Ascending aorta (tissue), 2 donors: ENCODE data around the gene UQCR10. TPM values are rescaled to one million over a fixed set of nuclear protein-coding genes. Genes with fewer than 3 reads are reported as not detected.

Source experiments
- DNase-seq, 2 donors: peaks; one replicate each; pipeline ENCODE4 v3.0.0-alpha.2; 2019; ENCODE audit warnings: low spot score in 2 of 2
- H3K27ac ChIP-seq, 2 donors: fragments of 200-600 bp; sonication (generic); one replicate each; pipeline ENCODE4 v1.5.1; 2016 to 2017; ENCODE audit warnings: mild to moderate bottlenecking in 1 of 2
- H3K27me3 ChIP-seq: fragments of 200-600 bp; sonication (generic); one replicate; pipeline ENCODE4 v1.5.1; 2017
- H3K36me3 ChIP-seq, 2 donors: fragments of 200-600 bp; sonication (generic); one replicate each; pipeline ENCODE4 v1.5.1; 2016
- H3K4me1 ChIP-seq, 2 donors: fragments of 200-600 bp; sonication (generic); one replicate each; pipeline ENCODE4 v1.5.1; 2016 to 2017; ENCODE audit warnings: mild to moderate bottlenecking in 1 of 2
- H3K4me3 ChIP-seq, 2 donors: fragments of 200-600 bp; sonication (generic); one replicate each; pipeline ENCODE4 v1.5.1; 2016 to 2017; ENCODE audit warnings: mild to moderate bottlenecking in 1 of 2
- H3K9me3 ChIP-seq, 2 donors: fragments of 200-600 bp; sonication (generic); one replicate each; pipeline ENCODE4 v1.5.1; 2016
- intact Hi-C: fragments of 100-400 bp; cut with DNase I; formaldehyde crosslinking; loops from one replicate; pipeline ENCODE4 v1.15.1; 2023
- total RNA-seq: library from RNA; depleted of rRNA; stranded (reverse); fragments of >200 nt; gene quantifications from one replicate; pipeline ENCODE4 v1.1.0, GENCODE V29; 2016
- TF ChIP-seq, protein P1 (sequence below), 3 experiments: fragments of 200-600 bp in 2 of 3; fragments of 450-650 bp in 1 of 3; sonication (generic) in 2 of 3; IDR thresholded peaks; one replicate each; pipeline ENCODE4 v1.5.1; 2016 to 2019; ENCODE audit warnings: antibody characterized with exemption in 3 of 3, mild to moderate bottlenecking in 1 of 3, moderate library complexity in 1 of 3

UQCR10 gene
- total RNA-seq, 1 donor from 2014 or later, result 66.8 TPM

DNA sequence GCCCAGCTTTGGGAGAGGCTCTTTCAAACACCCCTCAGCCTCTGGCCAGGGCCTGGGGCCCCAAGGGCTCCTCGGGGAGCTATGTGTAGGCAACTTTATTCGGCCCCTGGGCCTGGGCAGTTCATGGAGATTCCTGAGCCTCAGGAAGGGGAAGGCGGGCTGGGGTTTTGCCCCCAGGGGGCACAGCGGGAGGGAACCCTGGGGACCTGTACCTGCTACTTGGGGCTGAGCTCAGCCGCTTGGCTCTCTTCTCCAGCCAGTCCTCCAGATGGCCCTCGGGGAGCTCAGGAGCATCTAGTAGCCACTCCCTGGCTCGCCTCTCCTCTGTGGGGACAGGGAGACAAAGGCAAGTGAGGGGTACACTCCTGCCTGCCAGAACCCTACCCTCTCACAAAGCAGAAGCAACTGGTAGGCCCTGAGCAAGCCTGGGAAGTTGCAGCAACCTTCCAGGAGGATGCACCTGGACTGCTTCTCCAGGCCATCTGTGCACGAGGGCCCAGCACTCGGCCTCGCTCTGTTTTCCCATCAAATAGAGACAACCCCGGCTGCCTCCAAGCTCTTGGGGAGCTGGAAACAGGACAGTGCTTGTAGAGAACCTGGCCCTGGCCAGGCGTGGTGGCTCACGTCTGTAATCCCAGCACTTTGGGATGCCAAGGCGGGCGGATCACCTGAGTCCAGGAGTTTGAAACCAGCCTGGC is 28.9 kb upstream of the UQCR10 start:
- Histone ChIP-seq H3K27me3 (no peaks in the 10 kb centered on the region), H3K4me1 (no peaks in the 10 kb centered on the region), H3K4me3 (no peak overlapping the region), H3K36me3 (peaks cover 27 to 51% of the 10 kb centered on the region in 2 donors), H3K27ac (no peak overlapping the region), H3K9me3 (no peaks in the 10 kb centered on the region)
- TF ChIP-seq, protein P1, sequence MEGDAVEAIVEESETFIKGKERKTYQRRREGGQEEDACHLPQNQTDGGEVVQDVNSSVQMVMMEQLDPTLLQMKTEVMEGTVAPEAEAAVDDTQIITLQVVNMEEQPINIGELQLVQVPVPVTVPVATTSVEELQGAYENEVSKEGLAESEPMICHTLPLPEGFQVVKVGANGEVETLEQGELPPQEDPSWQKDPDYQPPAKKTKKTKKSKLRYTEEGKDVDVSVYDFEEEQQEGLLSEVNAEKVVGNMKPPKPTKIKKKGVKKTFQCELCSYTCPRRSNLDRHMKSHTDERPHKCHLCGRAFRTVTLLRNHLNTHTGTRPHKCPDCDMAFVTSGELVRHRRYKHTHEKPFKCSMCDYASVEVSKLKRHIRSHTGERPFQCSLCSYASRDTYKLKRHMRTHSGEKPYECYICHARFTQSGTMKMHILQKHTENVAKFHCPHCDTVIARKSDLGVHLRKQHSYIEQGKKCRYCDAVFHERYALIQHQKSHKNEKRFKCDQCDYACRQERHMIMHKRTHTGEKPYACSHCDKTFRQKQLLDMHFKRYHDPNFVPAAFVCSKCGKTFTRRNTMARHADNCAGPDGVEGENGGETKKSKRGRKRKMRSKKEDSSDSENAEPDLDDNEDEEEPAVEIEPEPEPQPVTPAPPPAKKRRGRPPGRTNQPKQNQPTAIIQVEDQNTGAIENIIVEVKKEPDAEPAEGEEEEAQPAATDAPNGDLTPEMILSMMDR (IDR thresholded peaks at IDR 0.05), result no peak
- intact Hi-C loops, result no loop called here
- DNase-seq, result no peak

DNA sequence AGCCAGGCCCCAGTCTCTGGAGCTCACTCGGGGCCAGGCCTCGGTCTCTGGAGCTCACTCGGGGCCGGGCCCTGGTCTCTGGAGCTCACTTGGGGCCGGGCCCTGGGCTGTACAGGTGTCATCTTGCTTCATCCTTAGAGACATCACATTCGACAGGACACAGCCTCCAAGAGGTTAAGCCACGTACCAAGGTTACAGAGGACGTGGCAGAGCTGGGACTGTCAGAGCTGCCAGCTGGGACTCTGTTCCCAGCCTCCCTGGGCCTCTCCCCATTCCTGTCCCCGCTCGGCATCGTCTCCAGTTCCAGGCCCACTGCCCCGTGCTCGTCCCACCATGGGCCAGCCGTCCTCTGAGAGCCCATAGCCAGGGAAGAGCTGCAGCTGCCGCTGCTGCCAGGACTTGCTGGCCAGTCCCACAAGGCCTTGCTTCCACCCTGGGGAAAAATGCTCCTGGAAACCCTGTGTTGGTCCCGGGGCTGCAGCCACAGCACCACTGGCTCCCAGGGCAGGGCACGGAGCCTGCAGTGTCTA is 27.8 kb upstream of the UQCR10 start:
- intact Hi-C loops, result no loop called here
- Histone ChIP-seq H3K4me1 (no peaks in the 10 kb centered on the region), H3K4me3 (no peak overlapping the region), H3K9me3 (no peaks in the 10 kb centered on the region), H3K36me3 (peaks cover 27 to 46% of the 10 kb centered on the region in 2 donors), H3K27me3 (no peaks in the 10 kb centered on the region), H3K27ac (no peak overlapping the region)
- TF ChIP-seq, protein P1 (IDR thresholded peaks at IDR 0.05), result no peak
- DNase-seq, result no peak

DNA sequence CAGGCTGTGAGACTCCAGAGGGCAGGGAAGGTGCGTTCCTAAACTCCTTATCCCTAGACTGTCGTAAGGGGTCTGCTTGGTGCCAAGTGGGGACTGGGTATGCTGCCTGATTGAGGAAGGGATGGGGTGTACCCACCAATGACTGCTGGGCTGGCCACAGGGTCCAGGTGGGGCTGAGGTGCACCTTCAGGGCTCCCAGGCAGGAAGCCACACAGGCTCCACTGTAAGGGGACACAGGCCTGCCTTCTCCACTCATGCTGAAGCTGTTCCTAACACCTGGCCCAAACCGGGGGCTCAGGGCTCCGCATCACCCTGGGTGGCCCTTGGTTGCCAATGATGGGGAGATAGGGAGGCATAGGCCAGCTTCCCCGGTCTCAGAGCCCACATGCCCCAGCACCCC is 27.0 kb upstream of the UQCR10 start:
- H3K27ac ChIP-seq, result no peak overlapping the region
- no peak for DNase-seq
- peaks cover 24 to 51% of the 10 kb centered on the region in 2 donors for H3K36me3 ChIP-seq
- no peaks in the 10 kb centered on the region for H3K9me3 ChIP-seq
- TF ChIP-seq, protein P1 (IDR thresholded peaks at IDR 0.05), result no peak
- no peaks in the 10 kb centered on the region for H3K27me3 ChIP-seq
- intact Hi-C loops, result no loop called here
- H3K4me3 ChIP-seq, result no peak overlapping the region
- no peaks in the 10 kb centered on the region for H3K4me1 ChIP-seq

DNA sequence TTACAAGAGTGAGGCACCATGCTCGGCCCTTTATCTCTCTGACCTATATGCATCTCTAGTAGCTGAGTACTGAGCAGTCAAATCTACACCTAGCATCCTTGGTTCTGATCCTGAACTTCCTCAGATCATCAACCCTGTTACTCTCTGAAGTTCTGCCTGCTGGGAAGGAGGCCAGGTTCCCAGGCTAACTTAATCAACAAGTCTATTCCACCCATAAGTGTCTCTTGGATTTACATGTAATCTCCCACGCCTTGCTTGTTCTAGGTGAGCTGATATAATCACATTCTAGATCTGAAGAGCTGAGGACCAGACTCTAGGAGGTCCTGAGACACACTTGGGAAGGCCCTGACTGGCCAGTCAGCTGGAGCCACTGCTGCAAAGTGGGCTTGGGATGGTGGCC is 25.2 kb upstream of the UQCR10 start:
- Histone ChIP-seq H3K9me3 (no peaks in the 10 kb centered on the region), H3K4me1 (no peaks in the 10 kb centered on the region), H3K27me3 (no peaks in the 10 kb centered on the region), H3K36me3 (peaks cover 35 to 68% of the 10 kb centered on the region in 2 donors), H3K27ac (no peak overlapping the region), H3K4me3 (no peak overlapping the region)
- DNase-seq, result no peak
- intact Hi-C loops, result no loop called here
- TF ChIP-seq, protein P1 (IDR thresholded peaks at IDR 0.05), result no peak

DNA sequence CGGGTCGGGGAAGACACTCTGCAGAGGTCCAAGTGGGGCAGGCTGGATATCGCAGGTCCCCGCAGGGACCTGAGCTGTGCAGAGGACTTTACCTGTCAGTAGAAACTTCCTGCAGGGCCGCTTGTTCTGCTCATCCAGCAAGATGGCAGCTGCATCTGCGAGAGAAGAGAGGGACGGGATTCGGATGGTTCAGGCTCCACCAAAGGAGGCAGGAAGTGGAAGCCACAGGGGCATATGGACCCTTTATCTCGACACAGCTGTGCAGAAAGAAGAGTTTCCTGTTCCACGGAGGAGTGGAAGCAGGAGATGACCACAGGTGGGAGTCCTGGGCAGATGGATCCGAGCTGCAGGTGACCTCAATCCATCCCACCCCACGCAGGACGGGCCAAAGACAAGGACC is 24.8 kb upstream of the UQCR10 start:
- H3K36me3 ChIP-seq, result peaks cover 39 to 72% of the 10 kb centered on the region in 2 donors
- no peak for DNase-seq
- TF ChIP-seq, protein P1 (IDR thresholded peaks at IDR 0.05), result no peak

More for the DNA sequence above, 24.8 kb upstream of the UQCR10 start:
- no peak overlapping the region for H3K4me3 ChIP-seq
- H3K9me3 ChIP-seq, result no peaks in the 10 kb centered on the region
- H3K4me1 ChIP-seq, result no peaks in the 10 kb centered on the region
- intact Hi-C loops, result no loop called here
- H3K27me3 ChIP-seq, result no peaks in the 10 kb centered on the region
- no peak overlapping the region for H3K27ac ChIP-seq
